Measurements from ENCODE around the gene ATXN1. TPM values are rescaled to one million over a fixed set of nuclear protein-coding genes. Genes with fewer than 3 reads are reported as not detected.
"Not testable (repeated sequence)": the region's sequence is repeated elsewhere in the genome, so short reads cannot be mapped to it uniquely, and the experiment has no call there.

Gene ATXN1
- total and polyA plus RNA-seq, 2 experiments from 2014 or later, result 4.8 to 9.1 TPM

DNA sequence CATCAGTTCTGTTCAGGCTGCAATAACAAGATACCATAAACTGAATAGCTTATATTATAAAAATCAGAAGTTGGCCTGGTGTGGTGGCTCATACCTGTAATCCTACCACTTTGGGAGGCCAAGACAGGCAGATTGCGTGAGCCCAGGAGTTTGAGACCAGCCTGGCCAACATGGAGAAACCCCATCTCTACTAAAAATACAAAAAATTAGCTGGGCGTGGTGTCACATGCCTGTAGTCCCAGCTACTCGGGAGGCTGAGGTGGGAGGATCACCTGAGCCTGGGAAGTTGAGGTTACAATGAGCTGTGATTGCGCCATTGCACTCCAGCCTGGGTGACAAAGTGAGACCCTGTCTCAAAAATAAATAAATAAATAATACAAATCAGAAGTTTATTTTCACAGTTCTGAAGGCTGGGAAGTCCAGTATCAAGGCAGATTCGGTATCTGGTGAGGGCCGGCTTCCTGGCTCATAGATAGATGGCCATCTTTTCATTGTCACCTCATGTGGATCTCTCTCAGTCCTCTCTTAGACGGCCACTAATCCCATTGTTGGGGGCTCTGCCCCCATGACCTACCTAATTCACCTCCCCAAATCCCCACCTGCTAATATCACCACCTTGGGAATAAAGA is 491.7 kb downstream of the ATXN1 start:
- not testable (repeated sequence) for H3K9me2 ChIP-seq (ENCODE audit: insufficient read depth); H3K36me3 Mint-ChIP-seq (ENCODE audit: low read depth); H3K27ac ChIP-seq (ENCODE audit: low read depth); H3K4me2 ChIP-seq; H3K4me3 Mint-ChIP-seq; H2AFZ ChIP-seq; H4K20me1 ChIP-seq (replicated peaks; ENCODE audit: insufficient read depth); H3K36me3 ChIP-seq (ENCODE audit: insufficient read depth); H3K27me3 ChIP-seq (ENCODE audit: insufficient read depth); ATAC-seq; H3K27ac Mint-ChIP-seq; DNase-seq (ENCODE audit: low spot score); H3K4me1 Mint-ChIP-seq; H3K79me2 ChIP-seq (replicated peaks; ENCODE audit: insufficient read depth); H3K9me3 Mint-ChIP-seq; H3K4me3 ChIP-seq; H3K27me3 Mint-ChIP-seq (ENCODE audit: insufficient read depth, low read depth, poor library complexity); H3F3A ChIP-seq (replicated peaks; ENCODE audit: low read depth); H3K4me1 ChIP-seq (ENCODE audit: insufficient read depth)

DNA sequence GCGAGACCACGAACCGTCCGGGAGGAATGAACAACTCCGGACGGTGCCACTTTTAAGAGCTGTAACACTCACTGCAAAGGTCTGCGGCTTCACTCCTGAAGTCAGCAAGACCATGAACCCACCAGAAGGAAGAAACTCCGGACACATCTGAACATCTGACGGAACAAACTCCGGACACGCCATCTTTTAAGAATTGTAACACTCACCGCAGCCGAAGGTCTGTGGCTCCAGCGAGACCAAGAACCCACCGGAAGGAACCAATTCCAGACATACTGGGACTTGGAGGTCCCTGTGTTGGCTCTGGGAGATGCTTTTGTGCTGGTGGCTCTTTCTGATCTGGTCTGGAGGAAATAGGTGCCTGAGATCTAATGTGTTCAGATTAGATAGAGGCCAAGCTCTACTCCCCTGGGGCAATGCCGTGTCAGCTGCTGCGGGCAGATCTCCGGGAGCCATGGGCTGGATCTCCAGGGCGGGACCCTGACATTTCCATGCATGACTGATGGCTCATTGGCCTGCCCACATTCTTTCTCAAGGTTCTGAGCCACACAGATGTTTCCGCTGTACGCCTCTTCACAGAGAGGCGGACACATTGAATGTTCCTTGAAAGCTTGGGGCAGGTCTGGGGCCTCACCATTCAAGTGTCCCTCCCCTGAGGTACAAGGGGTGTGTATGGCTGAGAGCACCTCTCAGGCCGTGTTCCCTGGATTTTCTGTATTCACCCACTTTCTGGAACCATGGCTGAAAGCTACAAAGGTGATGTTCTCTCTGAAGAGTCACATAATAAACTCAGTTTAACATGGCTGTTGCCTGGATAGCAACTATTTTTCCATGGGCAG is 493.6 kb downstream of the ATXN1 start:
- H3K4me3 Mint-ChIP-seq, result no peak overlapping the region

More for the DNA sequence above, 493.6 kb downstream of the ATXN1 start:
- H3K4me1 Mint-ChIP-seq, result peaks cover 10% of the 10 kb centered on the region; the same call in 2 of the 3 replicates
- no peaks in the 10 kb centered on the region for H3K9me3 Mint-ChIP-seq
- H3K27me3 Mint-ChIP-seq (ENCODE audit: insufficient read depth, low read depth, poor library complexity), result peaks cover 5% of the 10 kb centered on the region
- H3K9me2 ChIP-seq (ENCODE audit: insufficient read depth), result 0 out of 2 replicates have a peak, but pooled peaks cover 5% of the 10 kb centered on the region
- H3F3A ChIP-seq (replicated peaks; ENCODE audit: low read depth), result no peaks in the 10 kb centered on the region
- no peak for DNase-seq (ENCODE audit: low spot score)
- no peak overlapping the region for H3K4me3 ChIP-seq
- no peaks in the 10 kb centered on the region for H3K27me3 ChIP-seq (ENCODE audit: insufficient read depth)
- ATAC-seq, result no peak
- TF ChIP-seq CREB1 (CRISPR knock-in tag; IDR thresholded peaks at IDR 0.05; ENCODE audit: low read depth) (no peak), ZNF331 (CRISPR knock-in tag; IDR thresholded peaks at IDR 0.05; ENCODE audit: low read depth) (no peak), NANOG (IDR thresholded peaks at IDR 0.05; ENCODE audit: borderline replicate concordance) (no peak), EZH2phosphoT487 (IDR thresholded peaks at IDR 0.05; ENCODE audit: unreplicated experiment) (no peak)
- TF ChIP-seq, protein P1, sequence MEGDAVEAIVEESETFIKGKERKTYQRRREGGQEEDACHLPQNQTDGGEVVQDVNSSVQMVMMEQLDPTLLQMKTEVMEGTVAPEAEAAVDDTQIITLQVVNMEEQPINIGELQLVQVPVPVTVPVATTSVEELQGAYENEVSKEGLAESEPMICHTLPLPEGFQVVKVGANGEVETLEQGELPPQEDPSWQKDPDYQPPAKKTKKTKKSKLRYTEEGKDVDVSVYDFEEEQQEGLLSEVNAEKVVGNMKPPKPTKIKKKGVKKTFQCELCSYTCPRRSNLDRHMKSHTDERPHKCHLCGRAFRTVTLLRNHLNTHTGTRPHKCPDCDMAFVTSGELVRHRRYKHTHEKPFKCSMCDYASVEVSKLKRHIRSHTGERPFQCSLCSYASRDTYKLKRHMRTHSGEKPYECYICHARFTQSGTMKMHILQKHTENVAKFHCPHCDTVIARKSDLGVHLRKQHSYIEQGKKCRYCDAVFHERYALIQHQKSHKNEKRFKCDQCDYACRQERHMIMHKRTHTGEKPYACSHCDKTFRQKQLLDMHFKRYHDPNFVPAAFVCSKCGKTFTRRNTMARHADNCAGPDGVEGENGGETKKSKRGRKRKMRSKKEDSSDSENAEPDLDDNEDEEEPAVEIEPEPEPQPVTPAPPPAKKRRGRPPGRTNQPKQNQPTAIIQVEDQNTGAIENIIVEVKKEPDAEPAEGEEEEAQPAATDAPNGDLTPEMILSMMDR (conservative IDR thresholded peaks at IDR 0.05; ENCODE audit: low read depth in 2 of 2), result no peak
- TF ChIP-seq, protein P2, sequence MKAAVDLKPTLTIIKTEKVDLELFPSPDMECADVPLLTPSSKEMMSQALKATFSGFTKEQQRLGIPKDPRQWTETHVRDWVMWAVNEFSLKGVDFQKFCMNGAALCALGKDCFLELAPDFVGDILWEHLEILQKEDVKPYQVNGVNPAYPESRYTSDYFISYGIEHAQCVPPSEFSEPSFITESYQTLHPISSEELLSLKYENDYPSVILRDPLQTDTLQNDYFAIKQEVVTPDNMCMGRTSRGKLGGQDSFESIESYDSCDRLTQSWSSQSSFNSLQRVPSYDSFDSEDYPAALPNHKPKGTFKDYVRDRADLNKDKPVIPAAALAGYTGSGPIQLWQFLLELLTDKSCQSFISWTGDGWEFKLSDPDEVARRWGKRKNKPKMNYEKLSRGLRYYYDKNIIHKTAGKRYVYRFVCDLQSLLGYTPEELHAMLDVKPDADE (IDR thresholded peaks at IDR 0.05), result no peak
- no peak overlapping the region for H3K27ac Mint-ChIP-seq
- H3K36me3 Mint-ChIP-seq (ENCODE audit: low read depth), result peaks cover 4% of the 10 kb centered on the region; the same call in 1 of the 3 replicates
- H3K36me3 ChIP-seq (ENCODE audit: insufficient read depth), result no peaks in the 10 kb centered on the region
- no peak overlapping the region for H3K4me2 ChIP-seq
- no peaks in the 10 kb centered on the region for H3K79me2 ChIP-seq (replicated peaks; ENCODE audit: insufficient read depth)
- no peak overlapping the region for H3K27ac ChIP-seq (ENCODE audit: low read depth)
- no peaks in the 10 kb centered on the region for H4K20me1 ChIP-seq (replicated peaks; ENCODE audit: insufficient read depth)
- H3K4me1 ChIP-seq (ENCODE audit: insufficient read depth), result no peaks in the 10 kb centered on the region; the same call in 1 of the 2 replicates
- H2AFZ ChIP-seq, result no peak overlapping the region

Measured in GM23338 (cell line).